HG03066 (cell line): ENCODE measurements around the gene LALBA.
"Not testable (repeated sequence)": the region's sequence is repeated elsewhere in the genome, so short reads cannot be mapped to it uniquely, and the experiment has no call there.

Experiments
- ATAC-seq: cut with Tn5 transposase; IDR thresholded peaks from one replicate; pipeline ENCODE4 v1.9.1; 2021; ENCODE audit warnings: low read depth; ENCODE audit not compliant: unreplicated experiment

The LALBA gene

DNA sequence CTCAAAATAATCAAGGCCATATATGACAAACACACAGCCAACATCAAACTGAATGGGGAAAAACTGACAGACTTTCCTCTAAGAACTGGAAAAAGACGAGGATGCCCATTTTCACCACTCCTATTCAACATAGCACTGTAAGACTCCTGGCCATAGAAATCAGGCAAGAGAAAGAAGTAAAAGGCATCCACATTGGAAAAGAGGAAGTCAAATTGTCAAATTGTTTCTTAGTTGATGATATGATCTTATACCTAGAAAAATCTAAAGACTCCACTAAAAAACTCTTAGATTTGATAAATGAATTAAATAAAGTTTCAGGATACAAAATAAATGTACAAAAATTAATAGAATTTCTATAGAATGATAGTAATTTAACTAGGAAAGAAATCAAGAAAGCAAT, 33.2 kb downstream of the LALBA start:
- no peak for ATAC-seq

DNA sequence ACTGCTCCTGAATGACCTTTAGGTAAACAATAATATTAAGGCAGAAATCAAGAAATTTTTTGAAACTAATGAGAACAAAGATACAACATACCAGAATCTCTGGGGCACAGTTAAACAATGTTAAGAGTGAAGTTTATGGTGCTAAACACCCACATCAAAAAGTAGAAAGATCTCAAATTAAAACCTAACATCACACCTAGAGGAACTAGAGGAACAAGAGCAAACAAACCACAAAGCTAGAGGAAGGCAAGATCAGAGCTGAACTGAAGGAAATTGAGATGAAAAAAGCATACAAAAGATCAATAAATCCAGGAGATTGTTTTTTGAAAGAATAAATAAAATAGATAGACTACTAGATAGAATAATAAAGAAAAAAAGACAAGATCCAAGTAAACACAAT, 37.2 kb downstream of the LALBA start:
- no peak for ATAC-seq

- ATAC-seq = no peak
Measured at GRCh38 chr12:48527891-48528670, 41.8 kb downstream of the LALBA start.

GRCh38 chr12:48525332-48525731, 44.5 kb downstream of the LALBA start, which contains the start of gene OR8S1:
Gene OR8S1, plus strand, starts transcription at chr12:48525632. Its CDS starts 0 bp downstream, at chr12:48525632.
- no peak for ATAC-seq

GRCh38 chr12:48520381-48520780, 49.5 kb downstream of the LALBA start:
- ATAC-seq = not testable (repeated sequence)
